ENCODE results near the gene GOLGA6L7.
"Not testable (repeated sequence)": the region's sequence is repeated elsewhere in the genome, so short reads cannot be mapped to it uniquely, and the experiment has no call there.

Gene GOLGA6L7, protein sequence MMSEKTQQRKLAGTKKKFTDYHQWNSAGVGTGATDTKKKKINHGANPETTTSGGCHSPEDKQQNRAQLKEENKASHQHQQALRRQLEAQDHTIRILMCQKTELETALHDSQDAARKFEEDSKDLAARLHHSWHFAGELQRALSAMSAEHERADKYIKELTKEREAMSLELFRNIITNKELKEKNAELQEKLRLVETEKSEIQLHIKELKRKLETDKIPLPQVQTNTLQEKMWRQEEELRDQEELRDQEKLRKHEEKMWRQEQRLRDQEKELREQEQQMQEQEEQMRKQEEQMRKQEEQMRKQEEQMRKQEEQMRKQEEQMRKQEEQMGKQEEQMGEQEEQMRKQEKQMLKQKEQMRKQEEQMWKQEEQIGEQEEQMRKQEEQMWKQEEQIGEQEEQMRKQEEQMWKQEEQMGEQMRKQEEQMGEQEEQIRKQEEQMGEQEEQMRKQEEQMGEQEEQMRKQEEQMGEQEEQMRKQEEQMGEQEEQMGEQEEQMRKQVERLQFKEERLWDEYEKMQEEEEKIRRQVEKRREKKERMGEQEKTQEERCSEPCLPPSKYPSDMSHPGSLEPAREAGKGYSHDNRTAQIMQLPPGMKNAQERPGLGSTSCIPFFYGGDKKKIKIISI

DNA sequence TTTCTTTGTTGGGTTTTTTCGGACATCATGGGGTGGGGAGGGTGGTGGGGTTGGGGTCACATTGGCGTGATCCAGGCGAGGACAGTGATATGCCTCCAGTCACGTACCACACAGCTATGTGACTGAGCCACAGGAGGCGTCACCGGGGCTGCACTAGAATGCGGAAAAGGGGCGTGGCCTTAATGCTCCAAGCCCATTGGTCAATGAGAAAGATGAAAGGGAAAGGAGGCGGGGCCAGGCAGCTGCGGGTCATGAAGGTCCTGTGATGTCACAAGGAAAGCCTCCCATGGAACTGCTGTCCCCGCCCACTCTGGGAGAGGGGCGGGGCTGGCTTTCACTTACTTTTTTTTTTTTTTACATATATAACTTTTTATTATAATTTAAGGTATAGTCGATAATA lies at the start of gene GOLGA6L7:
Gene GOLGA6L7 (minus strand): TSS at position 124 of the 400 bp plus-strand sequence. CDS start 95 bp downstream, at position 29.
- in situ Hi-C loops (cut with HindIII; ENCODE audit: low sequenced_read_pairs), result not testable (repeated sequence)

DNA sequence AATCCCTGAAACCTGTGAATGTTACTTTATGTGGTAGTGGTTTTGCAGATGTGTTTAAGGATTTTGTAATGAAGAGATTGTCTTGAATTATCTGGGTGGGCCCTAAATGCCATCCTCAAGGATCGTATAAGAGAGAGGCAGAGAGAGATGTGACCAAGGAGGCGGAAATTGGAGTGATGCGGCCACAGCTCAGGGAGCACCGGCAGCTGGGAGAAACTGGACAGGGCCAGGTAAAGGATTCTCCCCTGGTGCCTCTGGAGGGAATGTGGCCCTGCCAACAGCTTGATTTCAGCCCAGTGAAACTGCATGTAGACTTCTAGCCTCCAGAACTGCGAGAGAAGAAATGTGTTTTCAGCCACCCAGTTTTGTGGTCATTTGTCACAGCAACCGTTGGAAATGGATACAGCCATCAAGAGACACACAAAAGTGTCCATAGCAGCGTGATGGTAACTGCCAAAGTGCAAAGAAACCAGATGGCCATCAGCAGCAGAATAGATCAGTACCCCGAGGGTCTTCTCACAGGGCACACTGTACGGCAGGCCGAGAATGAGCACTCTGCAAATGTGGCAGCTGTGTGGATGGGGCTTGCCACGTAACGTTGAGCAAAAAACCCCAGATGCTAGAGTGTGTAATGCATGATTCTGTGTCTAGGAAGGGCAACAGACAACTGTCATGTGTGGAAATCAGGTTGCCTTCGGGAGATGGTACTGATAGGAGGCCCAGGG lies 49.6 kb upstream of the GOLGA6L7 start:
- in situ Hi-C loops (cut with HindIII; ENCODE audit: low sequenced_read_pairs), result no loop called here

DNA sequence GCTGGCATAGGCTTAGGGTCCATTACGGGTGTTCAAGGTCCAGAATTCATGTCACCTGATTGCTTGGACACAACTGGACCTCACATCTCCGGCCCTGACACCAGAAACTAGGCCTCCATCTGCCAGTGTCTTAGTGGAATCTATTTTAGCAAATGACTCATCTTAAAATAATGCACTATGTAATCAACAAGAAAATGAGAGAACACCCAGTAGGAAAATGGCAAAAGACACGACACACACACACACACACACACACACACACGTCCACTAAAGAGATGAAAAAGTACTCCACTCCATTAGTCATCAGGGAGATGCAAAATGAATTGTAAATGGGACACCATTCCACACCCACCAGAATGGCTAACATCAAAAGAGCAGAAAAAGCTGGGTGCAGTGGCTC lies 48.5 kb upstream of the GOLGA6L7 start:
- in situ Hi-C loops (cut with HindIII; ENCODE audit: low sequenced_read_pairs), result no loop called here

DNA sequence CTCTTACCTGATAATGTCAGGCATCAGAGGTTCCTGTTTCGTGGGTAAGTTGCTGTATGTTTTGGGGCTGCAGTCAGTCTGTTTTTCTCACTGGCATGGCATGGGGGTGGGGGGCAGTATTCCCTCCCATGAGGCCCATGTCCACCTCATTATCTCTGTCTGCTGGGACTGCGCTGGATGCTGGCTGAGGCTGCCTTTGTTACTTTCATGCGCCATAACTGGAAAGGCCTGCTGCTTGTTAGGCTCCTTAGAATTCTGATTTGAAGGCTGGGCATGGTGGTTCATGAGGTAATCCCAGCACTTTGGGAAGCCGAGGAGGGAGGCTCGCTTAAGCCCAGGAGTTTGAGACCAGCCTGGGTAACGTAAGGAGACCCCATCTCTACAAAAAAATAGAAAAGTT lies 47.1 kb upstream of the GOLGA6L7 start:
- in situ Hi-C loops (cut with HindIII; ENCODE audit: low sequenced_read_pairs), result no loop called here

DNA sequence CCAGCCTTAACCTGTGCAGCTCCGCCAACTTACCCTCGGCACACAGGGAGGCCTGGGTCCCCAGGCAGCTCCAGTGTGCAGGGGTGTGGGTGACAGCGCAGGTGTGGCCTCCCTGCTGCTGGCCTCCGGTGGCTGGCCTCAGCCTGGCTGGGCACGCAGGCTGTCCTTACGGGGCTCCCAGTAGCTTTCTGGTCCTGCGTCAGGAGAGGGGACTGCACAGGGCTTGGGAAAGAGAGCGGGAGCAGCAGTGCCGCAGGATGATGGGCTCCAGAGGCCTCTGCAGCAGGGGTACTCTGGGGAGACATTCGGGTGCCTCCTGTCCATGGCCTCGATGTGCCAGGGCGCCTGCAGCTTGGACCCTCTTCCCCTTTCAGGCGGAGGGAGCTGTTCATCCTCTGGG lies 46.7 kb upstream of the GOLGA6L7 start:
- in situ Hi-C loops (cut with HindIII; ENCODE audit: low sequenced_read_pairs), result no loop called here

DNA sequence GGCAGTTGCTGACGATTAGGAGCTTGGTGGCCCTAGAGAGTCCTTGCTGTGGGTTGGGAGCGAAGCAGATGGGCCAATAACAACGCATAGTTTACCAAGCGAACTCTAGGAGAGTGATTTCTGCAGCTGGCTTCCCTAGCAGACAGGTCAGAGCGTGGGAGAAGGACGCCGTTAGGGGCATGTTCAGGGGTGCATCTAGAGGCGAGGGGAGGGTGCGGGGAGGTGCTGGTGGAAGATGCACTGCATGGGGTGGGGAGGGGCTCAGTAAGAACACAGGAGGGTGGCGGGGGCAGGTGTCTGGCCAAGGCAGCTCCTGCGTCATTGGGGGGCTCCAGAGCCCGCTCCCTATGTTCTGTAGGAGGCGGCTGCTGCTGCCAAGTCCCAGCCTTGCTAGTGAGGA lies 46.2 kb upstream of the GOLGA6L7 start:
- in situ Hi-C loops (cut with HindIII; ENCODE audit: low sequenced_read_pairs), result no loop called here

DNA sequence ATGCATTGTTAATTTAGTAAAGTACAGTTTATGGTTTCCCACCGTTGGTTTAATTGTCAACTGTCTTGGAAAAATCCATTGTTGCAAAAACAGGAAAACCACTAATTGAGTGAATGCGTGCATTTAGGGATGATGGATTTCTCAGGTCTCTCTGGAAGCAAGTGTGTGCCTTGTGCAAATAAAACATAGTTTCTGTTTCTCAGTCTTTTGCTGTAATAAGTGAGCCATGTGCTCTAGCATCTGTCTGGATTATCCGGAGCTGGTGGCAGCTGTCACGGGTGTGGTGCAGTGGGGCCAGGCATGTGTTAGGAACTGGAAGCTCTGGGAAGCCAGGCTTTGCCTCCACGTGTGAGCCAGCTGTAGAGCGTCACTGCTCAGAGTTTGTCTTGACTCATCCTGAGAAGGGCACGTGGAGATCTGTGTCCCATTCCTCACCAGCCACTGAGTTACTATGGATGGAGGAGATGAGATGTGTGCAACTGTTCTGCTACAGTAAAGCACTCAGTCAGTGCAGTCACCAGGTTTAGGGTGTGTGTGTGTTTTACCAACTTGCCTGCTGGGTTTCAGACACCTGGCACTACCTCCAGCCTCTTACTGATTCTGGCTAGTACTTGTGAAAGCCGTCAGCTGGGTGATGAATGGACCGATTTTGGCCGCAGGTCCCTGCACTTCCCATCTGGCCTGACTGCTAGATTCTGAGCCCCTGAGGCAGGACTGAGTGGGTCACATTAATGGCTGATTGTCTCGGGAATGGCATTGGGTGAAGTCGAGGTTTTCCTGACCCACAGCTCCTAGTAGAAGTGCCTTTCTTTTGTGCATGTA lies 44.6 kb upstream of the GOLGA6L7 start:
- in situ Hi-C loops (cut with HindIII; ENCODE audit: low sequenced_read_pairs), result no loop called here

DNA sequence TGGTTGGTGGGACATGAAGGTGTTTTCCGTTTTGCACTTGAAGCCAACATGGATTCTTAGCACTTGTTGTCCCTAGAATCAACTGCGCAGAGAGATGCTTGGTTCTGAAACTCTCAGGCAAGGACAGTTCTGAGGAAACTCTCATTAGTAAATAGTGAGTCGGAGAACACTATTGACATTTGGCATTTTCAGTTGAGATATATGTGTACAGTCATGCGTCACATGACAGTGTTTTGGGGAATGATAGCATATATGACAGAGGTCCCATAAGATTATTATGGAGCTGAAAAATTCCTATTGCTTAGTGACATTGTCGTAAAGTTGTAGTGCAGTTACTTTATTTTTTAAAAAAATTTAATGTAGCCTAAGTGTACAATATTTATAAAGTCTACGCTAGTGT lies 43.1 kb upstream of the GOLGA6L7 start:
- in situ Hi-C loops (cut with HindIII; ENCODE audit: low sequenced_read_pairs), result no loop called here

DNA sequence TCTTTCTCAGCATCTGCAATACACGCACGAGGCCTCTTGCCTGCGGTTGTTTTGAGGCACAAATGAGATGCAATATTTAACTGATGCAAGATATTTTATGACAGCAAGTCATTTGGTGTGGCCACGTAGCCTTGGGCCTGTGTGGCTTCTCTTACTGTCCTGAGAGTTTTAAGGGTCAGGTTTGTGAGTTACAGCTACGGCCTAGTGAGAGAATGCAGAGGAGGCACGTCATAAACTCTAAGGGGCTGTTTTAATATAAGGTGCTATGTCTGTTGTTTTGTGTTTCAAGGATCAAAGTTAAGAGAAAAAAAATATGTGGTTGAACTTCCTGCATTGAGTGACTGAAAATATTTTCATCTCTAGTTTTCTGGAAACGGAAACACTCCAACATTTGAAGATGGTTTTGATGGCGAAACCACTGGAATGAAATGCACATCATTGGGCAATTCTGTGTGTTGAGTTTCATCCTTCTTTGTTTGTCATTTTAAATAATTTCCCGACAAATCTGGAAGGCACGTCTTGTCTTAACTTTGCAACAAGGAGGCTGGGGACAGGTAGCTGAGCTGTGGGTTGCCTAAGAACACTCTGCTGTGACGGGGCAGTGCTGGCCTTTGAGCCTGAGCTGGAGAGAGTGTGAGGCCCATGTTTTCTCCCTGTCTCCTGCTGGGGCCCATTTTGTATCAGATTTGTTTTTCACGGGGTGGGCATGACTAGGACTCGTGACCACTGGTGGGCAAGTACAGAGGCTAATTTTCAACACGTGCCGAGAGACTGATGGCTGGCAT lies 42.5 kb upstream of the GOLGA6L7 start:
- in situ Hi-C loops (cut with HindIII; ENCODE audit: low sequenced_read_pairs), result no loop called here

DNA sequence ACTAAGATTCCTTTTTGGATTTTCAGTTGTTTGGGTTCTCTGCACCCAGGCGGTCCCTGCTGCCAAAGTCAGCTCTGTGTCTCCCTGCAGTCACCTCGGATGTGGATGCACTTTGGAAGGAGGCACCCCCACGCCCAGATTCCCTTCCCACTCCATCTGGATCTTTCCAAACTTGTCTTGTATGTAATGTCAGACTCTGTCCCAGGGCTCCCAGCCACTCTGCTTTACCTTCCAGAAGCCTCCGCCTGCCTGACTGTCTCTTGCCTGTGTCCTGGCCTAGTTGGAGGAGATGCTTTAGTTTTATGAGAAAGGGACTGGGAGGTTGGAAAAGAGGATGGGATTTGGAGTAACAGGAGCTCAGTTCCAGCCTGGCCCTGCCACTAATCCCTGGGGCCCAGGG lies 41.8 kb upstream of the GOLGA6L7 start:
- in situ Hi-C loops (cut with HindIII; ENCODE audit: low sequenced_read_pairs), result not testable (repeated sequence)

DNA sequence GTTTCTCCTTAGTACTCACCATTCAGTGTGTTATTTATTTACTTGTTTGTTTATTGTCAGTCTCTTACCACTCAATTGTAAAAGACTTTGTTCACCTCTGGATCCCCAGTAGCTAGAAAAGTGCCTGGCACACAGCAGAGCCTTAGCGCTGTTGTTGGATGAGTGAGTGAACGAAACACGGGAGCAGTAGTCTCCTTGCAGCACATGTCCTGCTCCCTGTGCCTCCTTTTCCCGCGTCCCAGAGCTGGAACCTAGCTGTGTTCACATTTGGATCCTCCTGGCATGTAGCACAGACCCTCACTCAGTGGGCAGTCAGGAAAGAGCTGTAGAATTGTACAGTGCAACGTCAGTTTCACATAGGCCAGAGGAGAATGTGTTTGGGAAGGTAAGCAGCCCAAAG lies 41.4 kb upstream of the GOLGA6L7 start:
- in situ Hi-C loops (cut with HindIII; ENCODE audit: low sequenced_read_pairs), result not testable (repeated sequence)

DNA sequence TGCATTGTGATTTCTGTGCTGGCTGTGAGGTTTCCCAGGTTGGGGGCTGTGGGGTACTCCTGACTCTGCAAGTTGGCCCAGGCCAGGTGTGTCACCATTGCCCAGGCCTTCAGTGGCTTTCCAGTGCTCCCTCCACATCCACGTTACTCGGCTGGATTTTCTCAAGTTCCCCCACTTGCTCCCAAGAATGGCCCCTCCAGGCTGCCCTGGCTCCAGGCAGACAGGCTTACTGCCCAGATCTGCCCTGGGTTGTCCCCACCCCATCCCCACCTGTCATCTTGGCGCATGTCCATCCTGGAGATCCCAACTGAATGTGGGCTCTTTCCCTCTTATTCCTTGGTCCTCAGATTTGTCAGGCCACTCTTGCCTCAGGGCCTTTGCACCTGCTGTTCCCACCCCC lies 40.9 kb upstream of the GOLGA6L7 start:
- in situ Hi-C loops (cut with HindIII; ENCODE audit: low sequenced_read_pairs), result no loop called here

DNA sequence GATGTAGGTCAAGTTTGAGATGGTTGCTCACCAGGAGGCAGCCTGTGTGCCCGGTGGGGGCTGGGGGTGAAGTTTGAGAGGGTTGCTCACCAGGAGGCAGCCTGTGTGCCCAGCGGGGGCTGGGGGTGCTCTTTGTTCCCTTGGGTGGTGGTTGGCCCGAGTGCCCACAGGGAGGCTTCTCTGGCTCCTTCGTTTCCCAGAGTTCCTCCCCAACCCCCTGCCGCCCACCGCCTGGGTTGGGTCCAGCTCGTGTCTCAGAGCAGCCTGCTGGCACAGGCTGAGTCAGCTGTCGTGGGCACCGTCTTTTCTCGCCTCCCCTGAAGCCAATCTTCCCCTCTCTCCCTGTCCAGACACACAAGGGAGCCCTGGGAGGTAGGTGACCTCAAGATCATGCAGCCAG lies 40.5 kb upstream of the GOLGA6L7 start:
- in situ Hi-C loops (cut with HindIII; ENCODE audit: low sequenced_read_pairs), result no loop called here

DNA sequence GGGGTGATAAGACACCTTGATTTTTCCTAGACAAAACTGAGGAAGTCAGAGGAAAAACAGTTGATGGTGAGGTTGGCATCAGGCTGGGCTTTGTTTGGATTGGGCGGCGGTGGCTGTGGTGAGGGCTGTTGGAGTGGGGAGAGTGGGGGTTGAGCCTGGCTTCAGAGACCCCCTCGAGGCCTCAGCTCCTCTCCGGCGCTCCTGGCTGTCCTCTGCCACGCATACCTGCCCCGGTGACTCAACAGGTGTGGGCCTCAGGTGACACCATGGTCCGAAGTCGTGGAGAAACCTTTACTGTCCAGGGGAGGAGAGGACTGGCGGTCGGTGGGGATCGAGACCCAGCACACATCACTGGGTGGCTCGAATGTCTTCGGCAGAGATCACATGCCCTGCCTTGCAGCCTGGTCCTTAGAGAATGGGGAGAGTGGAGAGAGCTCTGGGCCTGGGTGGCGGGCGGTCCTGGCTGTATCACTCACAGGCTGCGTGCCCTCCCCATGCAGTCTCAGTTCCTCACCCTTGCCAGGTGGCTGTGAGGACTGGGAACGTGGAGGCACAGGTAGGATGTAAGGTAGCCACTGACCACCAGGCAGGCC lies 40.0 kb upstream of the GOLGA6L7 start:
- in situ Hi-C loops (cut with HindIII; ENCODE audit: low sequenced_read_pairs), result no loop called here

DNA sequence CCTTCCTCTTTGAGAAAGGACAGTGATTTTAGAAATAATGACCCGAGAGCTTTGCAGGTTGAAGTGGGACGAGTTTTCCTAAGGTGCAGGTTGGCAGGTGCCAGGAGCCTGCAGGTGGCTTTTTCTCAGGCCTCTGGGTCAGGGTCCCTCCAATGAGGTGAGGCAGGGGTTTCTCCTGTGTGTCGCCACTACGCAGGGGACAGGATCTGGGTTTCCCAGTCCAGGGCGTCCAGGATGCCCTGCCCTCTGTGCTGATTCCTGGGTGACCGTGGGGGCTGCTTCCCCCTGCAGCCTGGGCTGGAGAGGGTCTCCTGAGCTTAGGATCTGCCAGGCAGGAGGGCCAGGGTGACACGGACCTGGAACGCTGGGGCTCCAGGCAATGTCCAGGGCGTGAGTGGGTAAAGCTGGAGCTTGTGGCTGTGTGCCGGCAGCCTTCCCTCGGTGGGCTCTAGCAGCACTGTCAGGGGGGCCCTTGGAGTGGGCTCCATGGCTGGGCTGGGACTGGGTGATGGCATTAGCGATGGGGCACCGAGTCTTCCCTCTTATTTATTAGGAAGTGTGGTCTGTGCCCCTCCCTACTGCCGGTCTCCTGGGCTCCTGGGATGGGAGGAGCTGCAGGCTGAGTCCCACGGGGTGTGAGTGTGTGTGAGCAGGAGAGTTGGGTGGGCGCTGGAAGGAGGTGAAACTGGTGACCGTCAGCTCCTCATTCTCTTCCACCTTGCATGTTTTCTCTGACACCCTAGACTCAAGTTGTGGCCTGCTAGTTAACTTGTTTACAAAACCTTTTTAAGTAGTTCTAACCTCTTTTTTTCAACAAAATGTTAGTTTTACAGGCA lies 39.1 kb upstream of the GOLGA6L7 start:
- in situ Hi-C loops (cut with HindIII; ENCODE audit: low sequenced_read_pairs), result no loop called here

DNA sequence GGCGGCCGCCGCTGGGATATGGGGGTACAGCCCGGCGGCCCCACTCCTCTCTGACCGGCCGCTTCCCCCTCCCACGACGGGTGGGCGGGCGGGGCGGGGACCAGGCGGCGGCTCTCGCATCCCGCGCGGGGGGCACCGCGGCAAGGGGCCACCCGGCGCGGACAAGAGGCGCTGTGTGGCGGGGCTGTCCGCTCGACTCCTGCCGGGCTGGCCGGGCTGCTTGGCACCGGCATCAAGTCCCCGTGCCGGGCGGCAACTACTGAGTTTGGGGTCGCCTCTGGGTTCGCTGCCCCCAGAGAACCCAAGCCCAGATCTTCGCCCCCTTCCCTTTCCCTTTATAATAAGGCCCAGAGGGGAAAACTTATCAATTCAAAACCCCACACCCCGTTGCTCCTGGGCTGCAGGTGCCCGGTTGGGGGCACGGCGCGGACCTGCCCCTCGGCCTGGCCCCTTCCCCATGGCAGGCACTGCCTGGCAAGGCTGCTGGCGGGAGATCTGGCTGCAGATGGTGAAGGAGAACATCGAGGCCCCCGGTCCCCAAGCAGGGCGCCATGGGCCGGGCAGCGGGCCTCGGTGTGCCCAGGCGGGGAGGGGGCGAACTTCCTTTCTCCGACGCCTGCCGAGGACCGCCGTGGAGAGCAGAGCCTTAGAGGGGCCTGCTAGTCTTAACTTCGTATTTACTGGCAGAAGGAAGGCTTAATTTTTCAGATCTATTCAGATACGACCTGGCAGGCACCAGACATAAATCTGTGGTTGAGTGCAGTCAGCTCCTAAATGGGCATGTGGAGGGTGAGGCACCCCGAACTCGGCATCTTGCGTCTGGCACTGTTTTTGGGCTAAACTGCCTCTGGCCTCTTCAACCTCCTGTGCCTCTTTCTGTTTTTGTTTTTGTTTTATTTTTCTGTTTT lies 38.2 kb upstream of the GOLGA6L7 start:
- in situ Hi-C loops (cut with HindIII; ENCODE audit: low sequenced_read_pairs), result no loop called here

DNA sequence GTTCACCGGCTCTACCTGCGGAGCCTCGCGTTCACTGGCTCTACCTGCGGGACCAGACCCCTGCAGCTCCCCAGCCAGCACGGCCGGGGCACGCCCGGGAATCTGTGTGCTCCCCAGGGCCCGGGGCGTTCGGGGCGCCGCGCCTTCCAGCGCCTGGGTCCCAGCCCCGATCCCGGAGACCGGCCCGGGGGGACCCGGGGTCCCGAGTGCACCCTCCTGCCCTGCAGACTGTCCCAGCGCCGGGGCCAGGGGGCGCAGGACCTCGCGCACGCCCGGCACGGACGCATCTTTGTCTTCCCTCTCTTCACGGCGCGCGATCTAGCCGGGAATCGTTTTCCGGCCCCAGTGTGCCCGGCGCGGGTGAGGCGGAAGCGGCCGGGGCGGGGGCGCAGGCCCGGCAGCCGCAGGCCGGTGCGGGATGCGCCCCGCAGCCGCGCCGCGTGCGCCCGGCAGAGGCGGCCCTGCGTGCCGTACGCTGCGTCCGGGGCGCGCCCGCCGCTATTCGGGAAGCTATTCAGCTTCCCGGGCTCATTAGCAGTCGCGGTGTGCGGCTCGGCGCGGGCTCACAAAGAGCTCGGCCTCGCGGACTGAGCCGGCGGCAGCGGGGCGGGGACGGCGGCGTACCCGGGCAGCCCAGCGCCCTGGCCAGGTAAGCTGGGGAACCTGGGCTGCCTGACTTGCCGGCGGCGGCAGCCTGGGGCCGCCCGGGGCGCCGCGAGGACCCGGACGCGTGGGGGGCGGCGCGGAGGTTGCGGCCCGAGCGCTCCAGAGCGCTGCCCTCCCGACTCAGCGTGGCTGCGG lies 37.4 kb upstream of the GOLGA6L7 start, which contains the start of gene APBA2:
Gene APBA2 (plus strand): TSS at position 345 of the 801 bp plus-strand sequence. CDS start 167,911 bp downstream, outside the sequence.
- in situ Hi-C loops (cut with HindIII; ENCODE audit: low sequenced_read_pairs), result no loop called here

Data from endothelial cell of hepatic sinusoid (primary cell).